ENCODE results near the gene WAPL.
"Not testable (repeated sequence)": the region's sequence is repeated elsewhere in the genome, so short reads cannot be mapped to it uniquely, and the experiment has no call there.

The WAPL gene

DNA sequence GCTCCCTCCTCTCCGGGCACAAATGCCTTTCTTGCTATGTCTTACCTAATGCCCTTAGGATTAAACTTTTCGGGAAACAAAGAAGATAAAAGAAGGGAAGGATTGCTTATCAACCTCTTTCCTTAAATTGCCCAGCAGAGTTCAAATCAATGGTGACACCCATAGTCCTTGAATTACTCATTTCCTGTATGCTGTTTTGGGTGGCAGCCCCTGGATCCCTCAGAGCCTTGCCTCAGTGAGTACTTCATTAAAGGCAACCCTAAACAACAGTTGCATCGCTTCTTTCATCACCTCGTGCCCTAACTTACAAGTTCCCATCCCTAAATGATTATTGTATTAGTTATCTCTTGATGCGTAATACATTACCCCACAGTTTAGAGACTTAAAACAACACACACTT, 31.6 kb upstream of the WAPL start:
- DNase-seq (ENCODE audit: low read depth), result no peak

GRCh38 chr10:86547296-86547695, 25.7 kb upstream of the WAPL start:
- TF ChIP-seq, protein P1, sequence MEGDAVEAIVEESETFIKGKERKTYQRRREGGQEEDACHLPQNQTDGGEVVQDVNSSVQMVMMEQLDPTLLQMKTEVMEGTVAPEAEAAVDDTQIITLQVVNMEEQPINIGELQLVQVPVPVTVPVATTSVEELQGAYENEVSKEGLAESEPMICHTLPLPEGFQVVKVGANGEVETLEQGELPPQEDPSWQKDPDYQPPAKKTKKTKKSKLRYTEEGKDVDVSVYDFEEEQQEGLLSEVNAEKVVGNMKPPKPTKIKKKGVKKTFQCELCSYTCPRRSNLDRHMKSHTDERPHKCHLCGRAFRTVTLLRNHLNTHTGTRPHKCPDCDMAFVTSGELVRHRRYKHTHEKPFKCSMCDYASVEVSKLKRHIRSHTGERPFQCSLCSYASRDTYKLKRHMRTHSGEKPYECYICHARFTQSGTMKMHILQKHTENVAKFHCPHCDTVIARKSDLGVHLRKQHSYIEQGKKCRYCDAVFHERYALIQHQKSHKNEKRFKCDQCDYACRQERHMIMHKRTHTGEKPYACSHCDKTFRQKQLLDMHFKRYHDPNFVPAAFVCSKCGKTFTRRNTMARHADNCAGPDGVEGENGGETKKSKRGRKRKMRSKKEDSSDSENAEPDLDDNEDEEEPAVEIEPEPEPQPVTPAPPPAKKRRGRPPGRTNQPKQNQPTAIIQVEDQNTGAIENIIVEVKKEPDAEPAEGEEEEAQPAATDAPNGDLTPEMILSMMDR (conservative IDR thresholded peaks at IDR 0.05; ENCODE audit: low read depth, low read length), result no peak
- H3K4me3 ChIP-seq (ENCODE audit: low read length), result no peak overlapping the region
- DNase-seq (ENCODE audit: low read depth), result no peak

More for the DNA sequence above, 31.6 kb upstream of the WAPL start:
- TF ChIP-seq, protein P1 (conservative IDR thresholded peaks at IDR 0.05; ENCODE audit: low read depth, low read length), result no peak
- H3K4me3 ChIP-seq (ENCODE audit: low read length), result no peak overlapping the region

- TF ChIP-seq, protein P1 (conservative IDR thresholded peaks at IDR 0.05; ENCODE audit: low read depth, low read length), result no peak
Measured at GRCh38 chr10:86545101-86545500, 23.5 kb upstream of the WAPL start.

DNA sequence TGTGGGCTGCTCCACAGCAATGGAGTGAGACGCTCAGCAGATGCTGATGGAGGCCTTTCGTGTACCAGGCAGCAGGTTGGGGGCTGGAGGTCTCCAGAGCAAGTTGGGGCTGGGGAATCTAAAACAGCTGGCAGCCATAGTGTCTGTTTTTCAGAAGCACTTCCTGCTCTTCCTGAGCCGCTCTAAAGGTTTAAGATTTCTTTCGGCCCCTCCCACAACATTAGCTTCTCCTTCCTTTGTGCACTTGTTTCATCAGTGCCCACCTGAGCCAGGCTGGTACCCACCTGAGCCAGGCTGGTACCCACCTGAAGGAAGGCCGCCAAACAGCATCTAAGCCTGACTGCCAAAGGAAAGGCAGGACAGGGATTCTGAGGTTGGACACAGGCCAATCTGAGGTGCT, 18.4 kb upstream of the WAPL start:
- TF ChIP-seq, protein P1 (conservative IDR thresholded peaks at IDR 0.05; ENCODE audit: low read depth, low read length), result no peak

More at GRCh38 chr10:86545101-86545500, 23.5 kb upstream of the WAPL start:
- DNase-seq (ENCODE audit: low read depth), result no peak
- no peak overlapping the region for H3K4me3 ChIP-seq (ENCODE audit: low read length)

GRCh38 chr10:86538547-86538946, 17.0 kb upstream of the WAPL start:
- TF ChIP-seq, protein P1 (conservative IDR thresholded peaks at IDR 0.05; ENCODE audit: low read depth, low read length), result no peak
- no peak for DNase-seq (ENCODE audit: low read depth)
- H3K4me3 ChIP-seq (ENCODE audit: low read length), result no peak overlapping the region

More for the DNA sequence above, 18.4 kb upstream of the WAPL start:
- no peak overlapping the region for H3K4me3 ChIP-seq (ENCODE audit: low read length)
- no peak for DNase-seq (ENCODE audit: low read depth)

- H3K4me3 ChIP-seq (ENCODE audit: low read length); DNase-seq (ENCODE audit: low read depth): not testable (repeated sequence)
Measured at GRCh38 chr10:86538040-86538439, 16.4 kb upstream of the WAPL start.

DNA sequence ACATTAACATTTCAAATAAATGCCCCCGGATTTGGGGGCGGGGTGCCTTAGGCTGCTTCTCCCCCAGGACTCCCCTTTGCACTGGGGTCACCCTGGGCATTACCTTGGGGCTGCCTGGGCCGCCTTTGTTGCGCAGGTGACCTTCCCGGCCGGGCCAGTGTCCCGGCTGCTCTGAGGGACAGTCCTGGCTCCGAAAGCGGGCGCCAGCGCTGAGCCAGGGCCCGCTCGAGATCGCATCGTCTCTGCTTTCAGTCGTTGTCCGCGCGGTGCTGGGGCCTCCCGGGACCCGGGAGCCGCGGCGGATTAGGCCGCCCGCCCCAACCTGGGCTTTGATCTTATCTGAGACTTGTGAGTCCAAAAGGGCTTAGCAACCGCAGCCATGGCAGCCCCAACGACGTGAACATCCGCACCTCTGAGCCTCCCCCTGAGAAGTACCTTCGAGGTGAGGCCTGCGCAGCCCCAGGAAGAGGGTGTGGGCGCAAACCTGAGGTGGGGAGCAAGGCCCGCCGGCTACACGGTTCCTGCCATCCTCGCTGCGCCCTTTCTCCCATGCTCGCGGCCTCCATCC, 14.8 kb upstream of the WAPL start:
- H3K4me3 ChIP-seq (ENCODE audit: low read length), result no peak overlapping the region
- TF ChIP-seq, protein P1 (conservative IDR thresholded peaks at IDR 0.05; ENCODE audit: low read depth, low read length), result no peak
- no peak for DNase-seq (ENCODE audit: low read depth)
